Lower lobe of right lung (tissue), 2 donors: ENCODE measurements around the gene TTLL11. TPM values are rescaled to one million over a fixed set of nuclear protein-coding genes. Genes with fewer than 3 reads are reported as not detected.

Source experiments
- ATAC-seq, 2 donors: fragments of 200-7000 bp; cut with Tn5 transposase; one replicate each; pipeline ENCODE4 v1.9.1; 2020 to 2022; ENCODE audit warnings: mild to moderate bottlenecking in 2 of 2, moderate library complexity in 2 of 2
- DNase-seq: peaks from one replicate; pipeline ENCODE4 v3.0.0-alpha.2; 2020
- H3K27ac ChIP-seq: fragments of 200-600 bp; one replicate; pipeline ENCODE4 v1.8.0; 2022
- H3K27me3 ChIP-seq: fragments of 200-600 bp; one replicate; pipeline ENCODE4 v1.8.0; 2022; ENCODE audit warnings: low read depth
- H3K36me3 ChIP-seq: fragments of 200-600 bp; one replicate; pipeline ENCODE4 v1.8.0; 2022; ENCODE audit warnings: mild to moderate bottlenecking
- H3K4me1 ChIP-seq: fragments of 200-600 bp; one replicate; pipeline ENCODE4 v1.8.0; 2022
- H3K4me3 ChIP-seq: fragments of 200-600 bp; one replicate; pipeline ENCODE4 v1.8.0; 2022; ENCODE audit warnings: mild to moderate bottlenecking
- H3K9me3 ChIP-seq: fragments of 200-600 bp; one replicate; pipeline ENCODE4 v1.8.0; 2022
- intact Hi-C: fragments of 100-400 bp; cut with DNase I; formaldehyde crosslinking; loops from one replicate; pipeline ENCODE4 v1.11.0; 2022
- total RNA-seq: library from RNA; stranded (reverse); fragmentation: NEBNext Ultra II Directional; extraction: Animal tissue kit (Norgen Biotek cat#: 25700); gene quantifications from one replicate; pipeline ENCODE4 v1.2.1, GENCODE V29; 2021
- TF ChIP-seq, protein P1 (sequence below): fragments of 200-600 bp; IDR thresholded peaks from one replicate; pipeline ENCODE4 v1.8.0; 2022; ENCODE audit warnings: antibody characterized with exemption, mild to moderate bottlenecking
- donor health status: DM: no; HTN: yes; CAD: no; lungs with severe emphysema.

TTLL11 gene
- total RNA-seq, 1 donor from 2014 or later = 11.7 TPM

DNA sequence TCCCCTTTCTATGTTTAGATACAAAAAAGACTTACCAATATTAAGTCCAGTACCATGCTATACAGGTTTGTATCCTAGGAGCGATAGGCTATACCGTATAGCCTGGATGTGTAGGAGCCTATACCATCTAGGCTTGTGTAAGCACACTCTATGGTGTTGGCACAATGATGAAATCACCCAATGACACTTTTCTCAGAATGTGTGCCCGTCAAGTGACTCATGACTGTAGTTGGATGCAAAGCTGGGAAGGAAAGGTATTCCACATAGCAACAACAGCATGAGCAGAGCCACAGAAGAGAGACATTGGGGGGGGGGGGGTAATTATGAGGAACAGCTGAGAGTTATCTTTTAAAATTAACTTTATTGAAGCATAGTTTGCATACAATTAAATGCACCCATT lies 63.2 kb downstream of the TTLL11 start:
- Histone ChIP-seq H3K27me3 (no peaks in the 10 kb centered on the region), H3K4me1 (peaks cover 8% of the 10 kb centered on the region), H3K4me3 (no peak overlapping the region), H3K27ac (no peak overlapping the region), H3K9me3 (no peaks in the 10 kb centered on the region), H3K36me3 (no peaks in the 10 kb centered on the region)
- no peak for DNase-seq
- ATAC-seq = no peak
- intact Hi-C loops = no loop called here
- TF ChIP-seq, protein P1, sequence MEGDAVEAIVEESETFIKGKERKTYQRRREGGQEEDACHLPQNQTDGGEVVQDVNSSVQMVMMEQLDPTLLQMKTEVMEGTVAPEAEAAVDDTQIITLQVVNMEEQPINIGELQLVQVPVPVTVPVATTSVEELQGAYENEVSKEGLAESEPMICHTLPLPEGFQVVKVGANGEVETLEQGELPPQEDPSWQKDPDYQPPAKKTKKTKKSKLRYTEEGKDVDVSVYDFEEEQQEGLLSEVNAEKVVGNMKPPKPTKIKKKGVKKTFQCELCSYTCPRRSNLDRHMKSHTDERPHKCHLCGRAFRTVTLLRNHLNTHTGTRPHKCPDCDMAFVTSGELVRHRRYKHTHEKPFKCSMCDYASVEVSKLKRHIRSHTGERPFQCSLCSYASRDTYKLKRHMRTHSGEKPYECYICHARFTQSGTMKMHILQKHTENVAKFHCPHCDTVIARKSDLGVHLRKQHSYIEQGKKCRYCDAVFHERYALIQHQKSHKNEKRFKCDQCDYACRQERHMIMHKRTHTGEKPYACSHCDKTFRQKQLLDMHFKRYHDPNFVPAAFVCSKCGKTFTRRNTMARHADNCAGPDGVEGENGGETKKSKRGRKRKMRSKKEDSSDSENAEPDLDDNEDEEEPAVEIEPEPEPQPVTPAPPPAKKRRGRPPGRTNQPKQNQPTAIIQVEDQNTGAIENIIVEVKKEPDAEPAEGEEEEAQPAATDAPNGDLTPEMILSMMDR = no peak

DNA sequence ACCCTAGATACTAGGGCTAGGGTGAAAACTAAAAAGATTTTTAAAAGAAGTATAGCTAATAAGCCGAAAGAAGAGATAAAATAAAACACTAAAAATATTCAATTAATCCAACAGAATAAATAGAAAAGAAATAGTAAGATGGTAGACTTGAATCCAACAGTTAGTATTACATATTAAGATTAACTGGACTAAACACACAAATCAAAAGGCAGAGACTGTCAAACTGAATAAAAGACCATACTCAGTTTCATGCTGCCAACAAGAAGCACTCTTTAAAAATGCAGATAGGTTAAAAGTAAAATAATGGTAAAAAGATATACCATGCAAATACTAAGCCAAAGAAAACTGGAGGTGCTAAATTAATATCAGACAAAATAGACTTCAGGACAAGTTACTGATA lies 65.0 kb downstream of the TTLL11 start:
- TF ChIP-seq, protein P1 = no peak
- Histone ChIP-seq H3K27me3 (no peaks in the 10 kb centered on the region), H3K4me1 (no peaks in the 10 kb centered on the region), H3K27ac (no peak overlapping the region), H3K36me3 (no peaks in the 10 kb centered on the region), H3K9me3 (no peaks in the 10 kb centered on the region), H3K4me3 (no peak overlapping the region)
- intact Hi-C loops = no loop called here
- ATAC-seq (no peak), DNase-seq (no peak)

DNA sequence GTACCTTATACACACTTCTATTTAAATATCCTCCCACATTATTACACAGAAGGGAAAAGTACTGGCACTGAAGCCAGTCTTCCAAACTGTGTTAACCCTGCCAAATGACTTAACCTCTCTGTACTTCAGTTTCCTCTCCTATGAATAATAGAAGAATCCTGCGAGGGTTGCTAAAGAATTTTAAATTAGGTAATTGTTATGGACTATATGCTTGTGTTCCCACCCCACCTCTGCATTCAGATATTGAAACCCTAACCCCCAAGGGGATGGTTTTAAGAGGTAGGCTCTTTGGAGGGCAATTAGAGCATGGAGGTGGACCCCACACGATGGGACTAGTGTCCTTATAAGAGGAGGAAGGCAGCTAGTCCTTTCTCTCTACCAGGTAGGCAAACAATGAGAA lies 72.7 kb downstream of the TTLL11 start:
- intact Hi-C loops = no loop called here
- DNase-seq = no peak
- no peak for ATAC-seq
- Histone ChIP-seq H3K4me3 (no peak overlapping the region), H3K27ac (no peak overlapping the region), H3K4me1 (no peaks in the 10 kb centered on the region), H3K9me3 (no peaks in the 10 kb centered on the region), H3K36me3 (no peaks in the 10 kb centered on the region), H3K27me3 (no peaks in the 10 kb centered on the region)
- TF ChIP-seq, protein P1 = no peak

DNA sequence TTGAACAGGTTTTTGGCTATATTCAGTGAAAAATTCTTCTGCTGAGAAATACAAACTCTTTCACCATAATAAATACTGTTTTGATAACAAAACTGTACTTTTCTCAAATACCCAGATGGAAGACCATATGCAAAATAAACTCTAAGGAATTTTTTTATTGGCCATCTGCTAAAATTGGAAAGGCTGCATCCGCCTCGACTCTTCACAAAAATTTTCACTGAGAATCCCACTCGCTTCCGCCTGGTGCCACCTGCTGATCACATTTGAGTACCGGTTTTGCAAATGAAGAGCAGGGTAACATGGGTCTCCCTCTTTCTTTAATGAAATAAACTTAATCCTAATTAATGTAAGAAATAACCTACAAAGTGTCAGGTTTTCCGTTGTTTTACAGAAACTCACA lies 76.4 kb downstream of the TTLL11 start:
- Histone ChIP-seq H3K9me3 (no peaks in the 10 kb centered on the region), H3K27ac (no peak overlapping the region), H3K36me3 (no peaks in the 10 kb centered on the region), H3K4me1 (no peaks in the 10 kb centered on the region), H3K4me3 (no peak overlapping the region), H3K27me3 (no peaks in the 10 kb centered on the region)
- ATAC-seq (no peak), DNase-seq (no peak)
- TF ChIP-seq, protein P1 = peak; percentile 14
- intact Hi-C loops = no loop called here

DNA sequence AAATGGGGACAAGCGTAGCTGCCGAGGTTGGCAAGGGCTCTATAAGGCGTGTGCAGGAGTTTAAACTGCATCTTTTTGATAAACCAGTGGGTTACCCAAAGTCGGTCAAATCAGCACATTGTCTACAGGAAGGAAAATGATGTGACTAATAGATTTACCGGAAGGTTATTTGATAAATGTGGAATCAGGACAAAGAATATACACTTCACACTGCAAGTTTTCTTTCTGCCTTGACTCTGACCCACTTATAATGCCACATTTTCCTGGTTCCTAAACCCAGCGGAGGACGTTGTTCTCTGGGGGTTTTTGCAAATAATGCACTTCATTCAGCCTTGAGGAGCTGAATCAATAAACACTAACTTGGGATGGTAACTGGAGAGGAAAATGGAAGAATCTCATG lies 76.8 kb downstream of the TTLL11 start:
- H3K4me3 ChIP-seq = no peak overlapping the region
- no peaks in the 10 kb centered on the region for H3K36me3 ChIP-seq
- H3K27me3 ChIP-seq = no peaks in the 10 kb centered on the region
- intact Hi-C loops = no loop called here
- H3K9me3 ChIP-seq = no peaks in the 10 kb centered on the region
- no peak for ATAC-seq
- no peaks in the 10 kb centered on the region for H3K4me1 ChIP-seq
- no peak overlapping the region for H3K27ac ChIP-seq
- no peak for DNase-seq
- TF ChIP-seq, protein P1 = no peak

DNA sequence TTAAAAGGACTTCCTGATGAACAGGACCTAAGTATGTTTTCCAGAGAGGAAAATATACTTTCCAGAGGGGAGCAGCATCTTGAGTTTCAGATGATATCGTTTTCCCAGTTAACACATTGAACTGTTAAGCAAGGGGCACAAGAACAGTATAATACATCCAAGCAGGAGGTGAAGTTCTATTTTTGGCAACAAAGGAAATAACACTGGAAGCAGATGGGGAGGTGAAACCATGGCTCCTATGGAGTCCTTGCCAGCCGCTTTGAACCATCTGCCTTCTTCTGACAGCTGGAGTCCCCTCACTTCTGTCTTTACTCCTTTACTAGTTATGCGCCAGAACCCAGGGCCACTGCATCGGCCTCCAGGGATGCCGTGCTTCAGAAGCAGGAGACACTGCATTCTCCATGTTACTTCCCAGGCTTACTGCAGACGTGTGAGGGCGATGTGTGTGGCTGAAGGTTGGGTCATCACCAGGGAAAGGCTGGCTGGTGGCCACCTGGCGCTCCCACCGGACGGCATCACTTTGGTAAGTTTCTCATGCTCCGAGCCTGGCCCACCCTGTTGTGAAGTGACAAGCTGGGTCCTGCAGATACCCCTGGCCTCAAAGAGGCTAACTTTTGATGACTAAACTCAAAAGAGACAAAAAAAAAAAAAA lies 77.8 kb downstream of the TTLL11 start:
- H3K36me3 ChIP-seq = no peaks in the 10 kb centered on the region
- H3K4me1 ChIP-seq = no peaks in the 10 kb centered on the region
- H3K27ac ChIP-seq = no peak overlapping the region
- TF ChIP-seq, protein P1 = no peak
- no peaks in the 10 kb centered on the region for H3K9me3 ChIP-seq
- no peak for ATAC-seq
- no peak overlapping the region for H3K4me3 ChIP-seq
- no peaks in the 10 kb centered on the region for H3K27me3 ChIP-seq
- intact Hi-C loops = no loop called here
- no peak for DNase-seq
